ENCODE data around the gene UBA7.
"Not testable (repeated sequence)": the region's sequence is repeated elsewhere in the genome, so short reads cannot be mapped to it uniquely, and the experiment has no call there.

UBA7 gene

DNA sequence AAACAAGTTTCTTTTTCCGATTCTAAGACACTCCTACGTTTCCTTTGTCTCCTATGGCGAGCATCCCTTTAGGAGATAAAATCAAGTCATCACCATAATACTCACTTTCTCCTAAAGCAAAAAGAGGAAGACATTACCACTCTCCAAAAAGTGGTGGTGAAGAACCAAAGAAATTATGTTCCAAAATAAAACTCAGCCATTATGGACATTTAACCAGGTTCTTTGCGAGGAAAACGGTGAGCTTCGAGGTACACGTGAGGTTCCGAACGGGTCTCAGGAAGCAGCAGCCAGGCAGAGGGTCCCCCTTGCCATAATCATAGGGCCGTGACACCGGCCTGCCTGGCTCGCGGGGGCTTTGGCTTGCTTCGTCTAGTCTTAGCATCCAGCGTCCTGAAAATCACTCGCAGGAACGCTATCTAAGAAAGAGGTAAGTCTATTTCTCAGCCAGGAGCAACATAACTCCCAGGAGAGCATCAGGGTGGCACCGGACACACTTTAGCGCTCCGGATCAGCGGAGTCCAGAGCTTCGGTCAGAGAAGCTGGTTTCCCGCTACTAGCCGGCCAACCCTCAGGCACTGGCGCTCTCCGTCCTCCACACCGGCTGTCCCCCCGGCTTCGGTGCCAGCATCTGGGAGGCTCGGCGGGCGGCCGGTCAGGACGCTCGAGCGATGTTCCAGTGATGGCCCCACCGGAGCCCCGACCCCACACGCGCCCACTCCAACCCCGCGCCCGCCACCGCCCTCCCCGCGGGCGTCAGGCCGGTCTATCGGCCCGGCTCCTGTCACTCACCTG lies 28.0 kb downstream of the UBA7 start:
- DNase-seq: peak; percentile 49

DNA sequence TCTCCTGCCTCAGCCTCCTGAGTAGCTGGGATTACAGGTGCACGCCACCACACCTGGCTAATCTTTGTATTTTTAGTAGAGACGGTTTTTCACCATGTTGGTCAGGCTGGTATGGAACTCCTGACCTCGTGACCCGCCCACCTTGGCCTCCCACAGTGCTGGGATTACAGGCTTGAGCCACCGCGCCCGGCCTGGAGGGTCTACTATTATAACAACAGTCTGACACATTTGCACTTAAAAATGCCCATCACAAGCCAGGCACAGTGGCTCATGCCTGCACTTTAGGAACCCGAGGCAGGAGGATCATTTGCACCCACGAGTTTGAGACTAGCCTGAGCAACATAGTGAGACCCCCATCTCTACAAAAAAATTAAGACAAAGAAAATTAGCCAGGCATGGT lies 31.5 kb downstream of the UBA7 start:
- not testable (repeated sequence) for DNase-seq

GRCh38 chr3:49781415-49782199 lies 32.1 kb downstream of the UBA7 start:
- no peak for DNase-seq

GRCh38 chr3:49780975-49781365 lies 32.8 kb downstream of the UBA7 start:
- not testable (repeated sequence) for DNase-seq

DNA sequence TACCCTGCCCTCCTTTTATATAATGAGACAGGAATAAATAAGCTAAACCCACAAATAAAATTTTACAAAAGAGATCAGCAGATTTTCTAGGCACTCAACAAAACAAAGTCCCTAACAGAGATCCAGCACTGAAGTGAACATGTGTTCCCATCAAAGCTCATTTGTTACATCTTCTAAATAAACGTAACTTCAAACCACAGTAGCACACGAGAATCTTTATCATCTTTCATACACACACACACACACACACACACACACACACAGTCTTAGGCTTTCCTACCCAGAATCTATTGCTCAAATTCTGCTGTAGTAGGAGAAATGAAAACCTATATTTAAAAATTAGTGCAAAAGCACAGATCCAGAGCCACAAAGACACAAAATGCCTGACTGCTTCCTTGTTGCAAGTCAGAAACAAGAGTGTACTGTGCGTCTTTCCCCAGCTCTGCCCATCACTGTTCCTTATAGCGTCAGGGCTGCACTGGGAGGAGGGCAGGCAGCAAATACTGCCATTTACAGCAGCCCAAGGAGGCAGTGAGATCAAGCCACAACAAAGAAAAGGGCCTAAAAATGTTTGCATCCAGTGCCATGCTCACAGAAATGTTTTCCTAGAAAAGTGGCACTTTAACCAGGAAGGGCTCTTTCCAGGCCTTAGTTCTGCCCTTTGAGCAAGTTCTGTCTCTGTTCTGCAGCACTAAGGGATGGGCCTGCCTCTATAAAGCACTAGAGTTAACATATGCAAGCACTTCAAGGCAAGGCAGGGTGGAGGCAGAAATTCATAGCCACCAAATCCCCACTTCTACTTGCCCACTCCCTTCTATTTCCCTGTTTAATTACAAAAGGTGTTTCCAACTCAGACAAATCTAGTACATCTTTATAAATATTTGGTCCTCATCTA lies 33.4 kb downstream of the UBA7 start:
- DNase-seq: no peak

DNA sequence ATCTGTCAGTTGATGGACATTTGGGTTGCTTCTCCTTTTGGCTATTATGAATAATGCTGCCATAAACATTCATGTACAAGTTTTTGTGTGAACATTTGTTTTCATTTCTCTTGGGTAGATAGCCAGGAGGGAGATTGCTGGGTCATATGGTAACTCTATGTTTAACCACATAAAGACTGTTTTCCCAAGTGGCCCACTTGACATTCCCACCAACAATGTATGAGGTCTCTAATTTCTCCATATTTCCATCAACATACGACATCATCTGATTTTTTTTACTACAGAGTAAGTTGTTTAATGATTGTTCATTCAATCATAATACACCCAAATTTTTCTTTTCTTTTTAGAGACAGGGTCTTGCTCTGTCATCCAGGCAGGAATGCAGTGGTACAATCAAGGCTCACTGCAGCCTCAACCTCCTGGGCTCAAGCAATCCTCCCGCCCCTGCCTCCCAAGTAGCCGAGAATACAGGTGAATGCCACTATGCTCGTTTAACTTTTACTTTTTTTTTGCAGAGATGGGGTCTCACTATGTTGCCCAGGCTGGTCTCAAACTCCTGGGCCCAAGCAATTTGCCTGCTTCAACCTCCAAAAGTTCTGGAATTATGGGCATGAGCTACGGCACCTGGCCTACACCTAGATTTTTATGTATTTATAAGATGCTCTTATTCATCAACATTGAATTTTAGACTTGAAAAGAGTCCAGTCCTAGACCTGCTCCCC lies 34.2 kb downstream of the UBA7 start:
- no peak for DNase-seq

GRCh38 chr3:49776101-49776500 lies 37.7 kb downstream of the UBA7 start:
- DNase-seq: not testable (repeated sequence)

DNA sequence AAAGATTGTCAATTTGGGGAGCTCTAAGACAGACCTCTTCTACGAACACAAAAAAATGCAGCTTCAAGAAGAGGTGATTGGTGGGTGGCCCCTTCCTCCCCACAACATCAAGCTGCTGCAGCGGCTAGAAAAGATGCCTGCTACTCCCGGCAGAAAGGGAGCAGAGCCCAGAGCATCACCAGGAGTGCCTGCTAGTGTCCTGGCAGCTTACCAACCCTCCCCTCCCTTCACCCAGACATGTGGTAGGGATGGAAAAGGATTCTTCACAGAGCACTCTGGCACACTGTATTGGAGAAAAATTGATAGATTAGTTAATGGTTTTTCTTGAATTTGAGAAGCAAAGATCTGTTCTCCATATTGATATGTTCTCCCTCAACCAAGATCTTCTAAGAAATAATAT lies 38.2 kb downstream of the UBA7 start:
- no peak for DNase-seq

DNA sequence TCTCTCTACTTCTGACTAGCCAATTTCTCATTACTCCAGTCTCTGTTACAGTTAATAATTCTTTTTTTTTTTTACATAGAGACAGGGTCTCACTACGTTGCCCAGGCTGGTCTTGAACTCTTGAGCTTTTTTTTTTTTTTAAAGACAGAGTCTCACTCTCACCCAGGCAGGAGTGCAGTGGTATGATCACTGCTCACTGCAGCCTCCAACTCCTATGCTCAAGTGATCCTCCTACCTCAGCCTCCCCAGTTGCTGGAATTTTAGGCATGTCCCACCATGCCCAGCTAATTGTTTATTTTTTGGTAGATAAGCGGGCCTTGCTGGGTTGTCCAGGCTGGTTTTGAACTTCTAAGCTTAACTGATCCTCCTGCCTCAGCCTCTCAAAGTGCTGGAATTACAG lies 41.0 kb downstream of the UBA7 start:
- no peak for DNase-seq

DNA sequence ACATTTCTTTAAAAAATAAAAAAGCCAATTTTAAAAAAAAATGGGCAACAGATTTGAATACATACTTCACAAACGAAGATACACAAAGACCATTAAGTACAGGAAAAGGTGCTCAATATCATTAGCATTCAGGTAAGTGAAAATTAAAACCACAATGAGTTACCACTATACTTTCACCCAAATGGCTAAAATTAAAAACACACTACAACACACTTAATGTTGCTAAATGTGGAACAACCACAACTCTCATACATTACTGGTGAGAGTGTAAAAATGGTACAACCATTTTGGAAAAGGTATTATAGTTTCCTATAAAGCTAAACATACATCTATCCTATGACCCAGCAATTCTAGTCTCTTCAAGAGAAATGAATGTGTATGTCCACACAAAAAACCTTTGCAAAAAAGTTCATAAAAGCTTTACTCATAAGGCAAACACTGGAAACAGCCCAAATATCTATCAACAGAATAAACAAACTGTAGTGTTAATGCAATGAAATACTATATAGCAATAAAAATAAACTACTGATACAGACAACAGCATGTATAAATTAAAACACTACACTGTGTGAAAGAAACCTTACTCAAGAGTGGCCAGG lies 42.3 kb downstream of the UBA7 start:
- DNase-seq: no peak

DNA sequence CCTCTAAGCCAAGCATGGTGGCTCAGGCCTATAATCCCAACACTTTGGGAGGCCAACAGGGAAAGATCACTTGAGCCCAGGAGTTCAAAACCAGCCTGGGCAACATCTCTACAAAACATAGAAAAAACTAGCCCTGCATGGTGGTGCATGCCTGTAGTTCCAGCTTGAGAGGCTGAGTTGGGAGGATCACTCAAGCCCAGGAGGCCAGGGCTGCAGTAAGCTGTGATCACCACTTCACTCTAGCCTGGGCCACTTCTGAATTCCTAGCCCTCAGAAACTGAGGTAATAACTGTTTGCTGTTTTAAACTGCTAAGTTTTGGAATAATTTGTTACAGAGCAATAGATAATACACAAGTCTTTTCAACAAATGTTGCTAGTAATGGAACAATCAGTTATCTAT lies 43.8 kb downstream of the UBA7 start:
- no peak for DNase-seq

GRCh38 chr3:49769286-49769915 lies 44.4 kb downstream of the UBA7 start:
- no peak for DNase-seq

DNA sequence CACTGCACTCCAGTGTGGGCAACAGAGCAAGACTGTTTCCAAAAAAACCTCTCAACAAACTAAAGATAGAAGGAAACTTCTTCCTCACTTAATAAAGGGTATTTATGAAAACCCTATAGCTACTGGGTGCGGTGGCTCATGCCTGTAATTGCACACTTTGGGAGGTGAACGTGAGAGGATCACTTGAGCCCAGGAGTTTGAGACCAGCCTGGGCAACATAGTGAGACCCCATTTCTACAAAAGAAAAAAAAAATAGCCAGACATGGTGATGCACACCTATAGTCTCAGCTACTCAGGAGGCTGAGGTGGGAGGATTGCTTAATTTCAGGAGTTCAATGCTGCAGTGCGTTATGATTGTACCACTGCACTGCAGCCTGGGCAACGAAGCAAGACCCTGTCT lies 49.8 kb downstream of the UBA7 start:
- DNase-seq: no peak

GRCh38 chr3:49761661-49762060 lies 52.1 kb downstream of the UBA7 start:
- no peak for DNase-seq

GRCh38 chr3:49759226-49759625 lies 54.5 kb downstream of the UBA7 start:
- no peak for DNase-seq

DNA sequence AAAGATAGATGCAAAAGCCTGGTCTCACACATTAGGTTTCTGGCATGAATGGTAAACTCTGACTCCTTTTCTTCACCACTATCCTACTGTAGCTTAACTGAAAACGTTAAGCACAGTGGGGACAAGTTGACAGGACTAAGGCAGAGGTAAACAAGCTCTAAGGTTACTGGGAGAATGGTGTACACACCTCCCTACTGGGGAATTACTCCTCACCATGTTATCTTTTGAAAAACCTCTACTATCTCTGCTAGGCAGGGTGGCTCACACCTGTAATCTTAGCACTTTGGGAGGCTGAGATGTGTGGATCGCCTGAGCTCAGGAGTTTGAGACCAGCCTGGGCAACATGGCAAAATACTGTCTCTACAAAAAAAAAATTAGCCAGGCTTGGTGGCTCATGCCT lies 56.6 kb downstream of the UBA7 start:
- no peak for DNase-seq

- DNase-seq: no peak
These were observed 57.7 kb downstream of the UBA7 start for GRCh38 chr3:49756036-49756435.

Measured in stimulated activated CD8-positive, alpha-beta memory T cell treated with anti-CD3 and anti-CD28 coated beads, Interleukin-4, amount 100 ng/mL, for 48 hours (primary cell).